ENCODE results near the gene CNBD2. TPM values are rescaled to one million over a fixed set of nuclear protein-coding genes. Genes with fewer than 3 reads are reported as not detected.
"Not testable (repeated sequence)": the region's sequence is repeated elsewhere in the genome, so short reads cannot be mapped to it uniquely, and the experiment has no call there.

Gene CNBD2
- polyA plus RNA-seq, 1 donor from 2014 or later: 9.5 TPM

DNA sequence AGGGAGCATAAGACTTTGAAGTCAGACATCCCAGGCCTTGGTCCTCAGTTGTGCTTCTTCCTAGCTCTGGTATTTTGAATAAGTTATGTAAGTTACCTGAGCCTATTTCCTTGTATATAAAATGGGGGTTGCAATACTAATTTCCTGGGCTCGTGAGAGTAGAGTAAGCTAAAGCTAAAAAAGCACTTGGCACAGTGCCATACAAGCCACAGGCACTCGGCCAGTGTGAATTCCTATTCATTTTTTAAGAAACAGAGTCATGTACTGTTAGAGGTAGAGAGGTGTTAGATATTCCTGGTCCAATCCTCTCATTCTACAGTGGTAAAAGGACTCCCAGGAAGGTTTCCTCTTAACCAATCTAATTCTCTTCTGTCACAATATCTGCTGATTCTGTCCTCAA, 106.6 kb downstream of the CNBD2 start:
- Histone ChIP-seq H3K9me2 (ENCODE audit: insufficient read depth, low read length) (no peaks in the 10 kb centered on the region), H4K20me1 (ENCODE audit: insufficient read depth) (no peaks in the 10 kb centered on the region), H3K27me3 (ENCODE audit: insufficient read depth, low read depth, low read length) (no peaks in the 10 kb centered on the region), H2AFZ (ENCODE audit: low read depth, low read length) (no peak overlapping the region), H3F3A (ENCODE audit: insufficient read depth, low read length, poor library complexity, severe bottlenecking) (no peaks in the 10 kb centered on the region), H3K36me3 (ENCODE audit: insufficient read depth, low read length) (no peaks in the 10 kb centered on the region), H3K4me2 (ENCODE audit: low read length) (no peak overlapping the region), H3K79me2 (replicated peaks; ENCODE audit: insufficient read depth, low read length) (no peaks in the 10 kb centered on the region), H3K9me3 (ENCODE audit: low read length) (no peaks in the 10 kb centered on the region), H3K9ac (ENCODE audit: low read length) (no peak overlapping the region), H3K27ac (ENCODE audit: low read length) (no peak overlapping the region), H3K4me3 (ENCODE audit: low read length) (no peak overlapping the region)
- no peak for TF ChIP-seq RAD21 (conservative IDR thresholded peaks at IDR 0.05)
- no peak for TF ChIP-seq POLR2AphosphoS5 (IDR thresholded peaks at IDR 0.05)
- no peak for TF ChIP-seq TAF1 (IDR thresholded peaks at IDR 0.05; ENCODE audit: low read depth)
- TF ChIP-seq SMC3 (conservative IDR thresholded peaks at IDR 0.05; ENCODE audit: poor library complexity): no peak
- TF ChIP-seq, protein P1, sequence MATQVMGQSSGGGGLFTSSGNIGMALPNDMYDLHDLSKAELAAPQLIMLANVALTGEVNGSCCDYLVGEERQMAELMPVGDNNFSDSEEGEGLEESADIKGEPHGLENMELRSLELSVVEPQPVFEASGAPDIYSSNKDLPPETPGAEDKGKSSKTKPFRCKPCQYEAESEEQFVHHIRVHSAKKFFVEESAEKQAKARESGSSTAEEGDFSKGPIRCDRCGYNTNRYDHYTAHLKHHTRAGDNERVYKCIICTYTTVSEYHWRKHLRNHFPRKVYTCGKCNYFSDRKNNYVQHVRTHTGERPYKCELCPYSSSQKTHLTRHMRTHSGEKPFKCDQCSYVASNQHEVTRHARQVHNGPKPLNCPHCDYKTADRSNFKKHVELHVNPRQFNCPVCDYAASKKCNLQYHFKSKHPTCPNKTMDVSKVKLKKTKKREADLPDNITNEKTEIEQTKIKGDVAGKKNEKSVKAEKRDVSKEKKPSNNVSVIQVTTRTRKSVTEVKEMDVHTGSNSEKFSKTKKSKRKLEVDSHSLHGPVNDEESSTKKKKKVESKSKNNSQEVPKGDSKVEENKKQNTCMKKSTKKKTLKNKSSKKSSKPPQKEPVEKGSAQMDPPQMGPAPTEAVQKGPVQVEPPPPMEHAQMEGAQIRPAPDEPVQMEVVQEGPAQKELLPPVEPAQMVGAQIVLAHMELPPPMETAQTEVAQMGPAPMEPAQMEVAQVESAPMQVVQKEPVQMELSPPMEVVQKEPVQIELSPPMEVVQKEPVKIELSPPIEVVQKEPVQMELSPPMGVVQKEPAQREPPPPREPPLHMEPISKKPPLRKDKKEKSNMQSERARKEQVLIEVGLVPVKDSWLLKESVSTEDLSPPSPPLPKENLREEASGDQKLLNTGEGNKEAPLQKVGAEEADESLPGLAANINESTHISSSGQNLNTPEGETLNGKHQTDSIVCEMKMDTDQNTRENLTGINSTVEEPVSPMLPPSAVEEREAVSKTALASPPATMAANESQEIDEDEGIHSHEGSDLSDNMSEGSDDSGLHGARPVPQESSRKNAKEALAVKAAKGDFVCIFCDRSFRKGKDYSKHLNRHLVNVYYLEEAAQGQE (IDR thresholded peaks at IDR 0.05; ENCODE audit: borderline replicate concordance): no peak
- TF ChIP-seq MXI1 (conservative IDR thresholded peaks at IDR 0.05; ENCODE audit: poor library complexity, severe bottlenecking): no peak
- TF ChIP-seq, protein P2, sequence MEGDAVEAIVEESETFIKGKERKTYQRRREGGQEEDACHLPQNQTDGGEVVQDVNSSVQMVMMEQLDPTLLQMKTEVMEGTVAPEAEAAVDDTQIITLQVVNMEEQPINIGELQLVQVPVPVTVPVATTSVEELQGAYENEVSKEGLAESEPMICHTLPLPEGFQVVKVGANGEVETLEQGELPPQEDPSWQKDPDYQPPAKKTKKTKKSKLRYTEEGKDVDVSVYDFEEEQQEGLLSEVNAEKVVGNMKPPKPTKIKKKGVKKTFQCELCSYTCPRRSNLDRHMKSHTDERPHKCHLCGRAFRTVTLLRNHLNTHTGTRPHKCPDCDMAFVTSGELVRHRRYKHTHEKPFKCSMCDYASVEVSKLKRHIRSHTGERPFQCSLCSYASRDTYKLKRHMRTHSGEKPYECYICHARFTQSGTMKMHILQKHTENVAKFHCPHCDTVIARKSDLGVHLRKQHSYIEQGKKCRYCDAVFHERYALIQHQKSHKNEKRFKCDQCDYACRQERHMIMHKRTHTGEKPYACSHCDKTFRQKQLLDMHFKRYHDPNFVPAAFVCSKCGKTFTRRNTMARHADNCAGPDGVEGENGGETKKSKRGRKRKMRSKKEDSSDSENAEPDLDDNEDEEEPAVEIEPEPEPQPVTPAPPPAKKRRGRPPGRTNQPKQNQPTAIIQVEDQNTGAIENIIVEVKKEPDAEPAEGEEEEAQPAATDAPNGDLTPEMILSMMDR (IDR thresholded peaks at IDR 0.05; ENCODE audit: poor library complexity, severe bottlenecking): no peak
- TF ChIP-seq EZH2 (IDR thresholded peaks at IDR 0.05; ENCODE audit: borderline replicate concordance, insufficient read depth, low read length, poor library complexity, severe bottlenecking): no peak
- TF ChIP-seq EP300 (conservative IDR thresholded peaks at IDR 0.05; ENCODE audit: poor library complexity, severe bottlenecking): no peak

DNA sequence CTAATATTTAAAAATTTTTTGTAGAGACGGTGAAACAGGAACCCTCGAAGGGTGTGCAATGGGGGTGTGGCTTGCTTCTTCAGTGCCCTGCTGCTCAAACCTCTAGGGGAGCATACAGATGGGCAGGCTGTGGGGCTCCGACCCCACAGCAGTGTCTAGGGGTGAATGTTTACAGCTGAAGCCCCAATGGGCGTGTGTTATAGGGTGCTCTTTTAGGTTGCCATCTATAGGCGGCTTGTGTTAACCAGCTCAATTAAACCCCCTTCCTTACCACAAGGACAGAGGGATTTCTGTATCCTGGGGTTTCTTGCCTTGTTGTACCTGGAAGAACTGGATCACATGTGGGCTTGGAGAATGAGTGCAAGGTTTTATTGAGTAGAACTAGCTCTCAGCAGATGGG, 109.4 kb downstream of the CNBD2 start:
- not testable (repeated sequence) for H3K9me2 ChIP-seq (ENCODE audit: insufficient read depth, low read length); H3K4me3 ChIP-seq (ENCODE audit: low read length); H3K9me3 ChIP-seq (ENCODE audit: low read length); H3K36me3 ChIP-seq (ENCODE audit: insufficient read depth, low read length); H2AFZ ChIP-seq (ENCODE audit: low read depth, low read length); H3K27ac ChIP-seq (ENCODE audit: low read length); H3K27me3 ChIP-seq (ENCODE audit: insufficient read depth, low read depth, low read length); H3K79me2 ChIP-seq (replicated peaks; ENCODE audit: insufficient read depth, low read length); H3K4me2 ChIP-seq (ENCODE audit: low read length); H3F3A ChIP-seq (ENCODE audit: insufficient read depth, low read length, poor library complexity, severe bottlenecking); H4K20me1 ChIP-seq (ENCODE audit: insufficient read depth); H3K9ac ChIP-seq (ENCODE audit: low read length)

DNA sequence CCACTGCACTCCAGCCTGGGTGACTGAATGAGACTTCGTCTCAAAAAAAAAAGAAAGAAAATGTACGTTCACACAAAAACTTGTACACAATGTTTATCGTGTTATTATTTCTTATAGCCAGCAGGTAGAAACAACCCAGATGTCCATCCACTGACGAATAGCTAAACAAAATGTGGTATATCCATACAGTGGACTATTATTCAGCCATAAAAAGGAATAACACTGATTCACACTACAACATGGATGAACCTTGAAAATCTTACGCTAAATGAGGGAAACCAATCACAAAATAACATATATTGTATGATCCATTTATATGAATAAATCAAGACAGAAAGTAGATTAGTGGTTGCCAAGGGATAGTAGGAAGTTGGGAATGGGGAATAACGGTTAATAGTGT, 111.1 kb downstream of the CNBD2 start:
- TF ChIP-seq, protein P2 (IDR thresholded peaks at IDR 0.05; ENCODE audit: poor library complexity, severe bottlenecking): no peak
- TF ChIP-seq POLR2AphosphoS5 (IDR thresholded peaks at IDR 0.05) (no peak), MXI1 (conservative IDR thresholded peaks at IDR 0.05; ENCODE audit: poor library complexity, severe bottlenecking) (no peak), EP300 (conservative IDR thresholded peaks at IDR 0.05; ENCODE audit: poor library complexity, severe bottlenecking) (no peak), EZH2 (IDR thresholded peaks at IDR 0.05; ENCODE audit: borderline replicate concordance, insufficient read depth, low read length, poor library complexity, severe bottlenecking) (no peak), TAF1 (IDR thresholded peaks at IDR 0.05; ENCODE audit: low read depth) (no peak), RAD21 (conservative IDR thresholded peaks at IDR 0.05) (no peak), SMC3 (conservative IDR thresholded peaks at IDR 0.05; ENCODE audit: poor library complexity) (no peak)
- TF ChIP-seq, protein P1 (IDR thresholded peaks at IDR 0.05; ENCODE audit: borderline replicate concordance): no peak
- Histone ChIP-seq H3K9me3 (ENCODE audit: low read length) (no peaks in the 10 kb centered on the region), H3K27ac (ENCODE audit: low read length) (no peak overlapping the region), H3K4me2 (ENCODE audit: low read length) (no peak overlapping the region), H3K36me3 (ENCODE audit: insufficient read depth, low read length) (no peaks in the 10 kb centered on the region), H3K27me3 (ENCODE audit: insufficient read depth, low read depth, low read length) (no peaks in the 10 kb centered on the region), H3K9ac (ENCODE audit: low read length) (no peak overlapping the region), H4K20me1 (ENCODE audit: insufficient read depth) (no peaks in the 10 kb centered on the region), H3F3A (ENCODE audit: insufficient read depth, low read length, poor library complexity, severe bottlenecking) (no peaks in the 10 kb centered on the region), H2AFZ (ENCODE audit: low read depth, low read length) (no peak overlapping the region), H3K4me3 (ENCODE audit: low read length) (no peak overlapping the region), H3K9me2 (ENCODE audit: insufficient read depth, low read length) (no peaks in the 10 kb centered on the region), H3K79me2 (replicated peaks; ENCODE audit: insufficient read depth, low read length) (no peaks in the 10 kb centered on the region)

All from neural cell (in vitro differentiated cells).